HPDE6-E6E7 (cell line): ENCODE data around the gene CNOT4.
"Not testable (repeated sequence)": the region's sequence is repeated elsewhere in the genome, so short reads cannot be mapped to it uniquely, and the experiment has no call there.

Experiments
- DNase-seq: peaks from one replicate; pipeline ENCODE4 v3.0.0; 2011; ENCODE audit warnings: missing footprints; ENCODE audit errors: extremely low spot score

CNOT4 gene

GRCh38 chr7:135514856-135515255, 5.0 kb upstream of the CNOT4 start:
- DNase-seq: no peak

DNA sequence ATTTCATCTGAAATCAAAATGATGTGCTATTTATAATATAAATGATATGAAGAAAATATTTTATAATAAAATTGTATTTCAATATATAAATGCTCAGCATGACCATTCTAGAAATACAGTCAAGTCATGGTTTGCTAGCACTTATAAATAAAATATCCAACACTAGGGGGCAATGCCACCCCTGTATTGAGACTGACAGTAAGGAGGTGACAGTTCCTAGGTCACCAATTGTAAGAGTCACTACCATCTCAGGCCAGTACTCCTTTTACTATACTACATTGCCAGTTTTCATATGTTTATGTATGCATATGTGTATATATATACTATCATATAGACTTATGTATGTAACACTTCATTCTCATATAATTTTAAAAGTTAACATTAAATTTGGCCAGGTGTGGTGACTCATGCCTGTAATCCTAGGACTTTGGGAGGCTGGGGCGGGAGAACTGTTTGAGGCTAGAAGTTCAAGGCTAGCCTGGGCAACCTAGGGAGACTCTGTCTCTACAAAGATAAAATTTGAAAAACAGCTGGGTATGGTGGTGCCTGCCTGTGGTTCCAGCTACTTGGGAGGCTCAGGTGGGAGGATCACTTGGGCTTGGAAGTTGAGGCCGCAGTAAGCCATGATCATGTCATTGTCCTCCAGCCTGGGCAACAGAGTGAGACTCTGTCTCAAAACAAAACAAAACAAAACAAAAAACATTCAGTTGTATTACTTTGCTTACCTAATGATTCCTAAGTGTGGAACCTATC, 2.4 kb upstream of the CNOT4 start:
- no peak for DNase-seq

DNA sequence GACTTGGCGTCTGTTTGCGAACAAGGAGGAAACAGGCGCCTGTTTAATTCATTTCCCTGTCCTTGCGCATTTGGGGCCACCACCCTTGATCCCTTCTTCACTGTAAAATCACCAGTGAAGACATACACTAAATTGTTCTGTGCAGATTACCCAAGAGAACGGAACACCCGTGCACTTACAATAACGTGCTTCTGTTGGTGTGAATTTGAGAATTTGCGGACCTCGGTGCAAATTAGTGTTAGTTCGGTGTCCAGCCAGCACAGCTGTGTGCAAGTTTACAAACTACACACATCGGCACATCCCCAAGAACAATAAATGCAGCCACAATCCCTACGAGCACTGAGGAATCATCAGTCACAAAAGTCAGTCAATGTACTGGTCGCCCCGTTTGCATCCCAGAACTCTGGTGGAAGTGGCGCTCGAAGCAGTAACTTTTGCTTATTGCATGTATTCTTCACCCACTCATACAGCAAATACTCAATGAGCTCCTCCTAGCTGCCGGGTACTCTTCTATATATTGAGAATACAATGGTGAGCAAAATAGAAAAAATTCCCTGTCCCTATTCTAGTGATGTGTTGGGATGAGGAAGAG, 786 bp upstream of the CNOT4 start:
- DNase-seq: no peak

- no peak for DNase-seq
These were observed 388 bp downstream of the CNOT4 start for GRCh38 chr7:135509589-135509838.

- no peak for DNase-seq
These were observed 866 bp downstream of the CNOT4 start for GRCh38 chr7:135508883-135509588.

- DNase-seq: no peak
These were observed 8.5 kb downstream of the CNOT4 start for GRCh38 chr7:135501402-135501801.

- no peak for DNase-seq
These were observed 10.1 kb downstream of the CNOT4 start for GRCh38 chr7:135499818-135500217.

GRCh38 chr7:135497161-135497560, 12.7 kb downstream of the CNOT4 start:
- DNase-seq: not testable (repeated sequence)

- no peak for DNase-seq
These were observed 16.5 kb downstream of the CNOT4 start for GRCh38 chr7:135493362-135493761.

DNA sequence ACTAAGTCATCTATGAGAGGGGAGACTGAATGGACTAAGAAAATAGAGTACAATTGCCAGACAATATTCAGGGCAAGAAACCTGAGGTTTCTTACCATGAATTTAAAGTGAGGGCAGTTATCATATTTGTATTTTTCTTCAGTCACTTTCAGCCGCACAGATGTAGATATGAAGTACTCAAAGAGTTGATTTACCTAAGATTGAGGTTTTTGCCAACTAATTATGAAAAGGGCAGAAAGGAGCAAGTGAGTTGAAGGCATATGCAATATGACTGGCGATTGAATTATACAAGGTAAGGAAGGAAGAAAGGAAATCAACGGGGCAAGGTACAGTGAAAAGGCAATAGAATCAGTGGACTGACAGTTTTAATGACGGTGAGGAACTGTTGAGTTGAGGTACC, 17.8 kb downstream of the CNOT4 start:
- DNase-seq: no peak

DNA sequence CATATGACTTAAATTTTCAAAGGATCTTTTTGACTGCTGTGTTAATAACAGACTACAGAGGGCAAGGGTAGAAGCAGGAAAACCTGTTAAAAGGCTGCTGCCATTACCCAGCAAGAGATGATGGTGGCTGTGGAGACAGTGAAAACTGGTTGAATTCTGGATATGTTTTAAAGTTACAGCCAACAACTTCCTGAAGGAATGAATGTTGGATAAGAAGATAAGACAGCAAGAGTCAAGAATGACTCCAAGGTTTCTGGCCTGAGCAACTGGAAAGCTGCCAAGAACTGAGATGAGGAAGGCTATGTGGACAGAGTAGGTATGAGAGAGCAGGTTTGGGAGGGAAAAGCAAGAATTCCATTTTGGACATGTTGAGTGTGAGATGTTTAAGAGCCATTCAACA, 19.1 kb downstream of the CNOT4 start:
- no peak for DNase-seq

DNA sequence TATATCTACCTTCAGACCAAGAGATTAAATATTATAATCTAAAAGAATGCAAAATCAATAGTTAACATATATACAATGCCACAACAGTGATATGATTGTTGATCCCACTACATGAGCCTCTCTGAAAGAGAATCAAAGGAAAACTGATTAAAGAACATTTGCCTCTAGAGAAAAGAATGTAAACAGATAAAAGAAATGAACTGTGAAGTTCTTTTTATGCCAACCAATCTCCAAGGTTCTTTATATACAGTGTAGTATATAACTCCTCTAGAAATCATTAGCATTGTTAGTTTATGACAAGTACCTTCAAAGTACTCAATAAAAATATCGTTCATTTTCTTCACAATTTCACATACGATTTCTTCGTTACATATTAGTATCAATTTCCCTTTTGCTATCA, 20.1 kb downstream of the CNOT4 start:
- no peak for DNase-seq

DNA sequence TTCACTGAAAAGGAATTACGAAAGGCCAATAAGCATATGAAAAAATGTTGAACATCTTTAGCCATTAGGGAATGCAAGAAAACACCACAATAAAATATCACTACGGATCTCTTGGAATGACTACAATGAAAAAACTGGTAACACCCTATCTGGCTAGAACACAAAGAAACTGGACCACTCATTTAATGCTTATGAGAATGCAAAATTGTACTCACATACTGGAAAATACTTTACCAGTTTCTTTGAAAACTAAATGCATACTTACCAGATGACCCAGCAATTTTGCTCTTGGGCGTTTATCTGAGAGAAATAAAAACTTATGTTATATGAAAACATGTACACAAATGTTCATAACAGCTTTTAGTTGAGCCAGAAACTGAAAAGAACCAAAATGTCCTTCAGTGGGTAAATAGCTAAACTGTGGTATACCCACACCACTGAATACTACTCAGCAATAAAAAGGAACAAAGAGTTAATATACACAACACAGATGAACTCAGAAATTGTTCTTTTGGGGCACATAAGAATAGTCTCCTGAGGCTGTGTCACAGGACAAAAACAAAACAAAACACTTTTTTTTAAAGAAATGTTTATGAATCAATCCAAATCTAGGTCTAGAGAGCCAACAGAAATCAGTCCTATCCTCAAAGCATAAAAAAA, 23.5 kb downstream of the CNOT4 start:
- no peak for DNase-seq

GRCh38 chr7:135481598-135481979, 28.3 kb downstream of the CNOT4 start:
- no peak for DNase-seq

DNA sequence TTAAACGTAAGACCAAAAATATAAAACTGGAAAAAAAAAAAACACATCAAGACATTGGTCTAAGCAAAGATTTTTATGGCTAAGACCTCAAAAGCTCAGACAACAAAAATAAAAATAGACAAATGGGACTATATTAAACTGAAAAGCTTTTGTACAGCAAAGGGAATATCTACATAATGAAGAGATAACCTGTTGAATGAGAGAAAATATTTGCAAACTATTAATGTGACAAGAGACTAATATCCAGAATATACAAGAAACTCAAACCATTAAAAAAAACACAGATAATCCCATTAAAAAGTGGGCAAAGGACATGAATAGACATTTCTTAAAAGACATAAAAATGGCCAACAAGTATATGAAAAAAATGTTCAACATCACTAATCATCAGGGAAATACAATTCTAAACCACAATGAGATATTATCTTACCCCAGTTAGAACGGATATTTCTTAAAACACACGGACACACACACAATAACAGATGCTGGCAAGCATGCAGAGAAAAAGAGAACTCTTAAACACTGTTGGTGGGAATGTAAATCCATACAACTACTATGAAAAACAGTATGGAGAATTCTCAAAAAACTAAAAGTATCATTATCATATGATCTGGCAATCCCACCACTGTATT, 28.8 kb downstream of the CNOT4 start:
- DNase-seq: no peak

GRCh38 chr7:135475521-135475920, 34.4 kb downstream of the CNOT4 start:
- DNase-seq: no peak

- not testable (repeated sequence) for DNase-seq
These were observed 40.2 kb downstream of the CNOT4 start for GRCh38 chr7:135469705-135470104.

DNA sequence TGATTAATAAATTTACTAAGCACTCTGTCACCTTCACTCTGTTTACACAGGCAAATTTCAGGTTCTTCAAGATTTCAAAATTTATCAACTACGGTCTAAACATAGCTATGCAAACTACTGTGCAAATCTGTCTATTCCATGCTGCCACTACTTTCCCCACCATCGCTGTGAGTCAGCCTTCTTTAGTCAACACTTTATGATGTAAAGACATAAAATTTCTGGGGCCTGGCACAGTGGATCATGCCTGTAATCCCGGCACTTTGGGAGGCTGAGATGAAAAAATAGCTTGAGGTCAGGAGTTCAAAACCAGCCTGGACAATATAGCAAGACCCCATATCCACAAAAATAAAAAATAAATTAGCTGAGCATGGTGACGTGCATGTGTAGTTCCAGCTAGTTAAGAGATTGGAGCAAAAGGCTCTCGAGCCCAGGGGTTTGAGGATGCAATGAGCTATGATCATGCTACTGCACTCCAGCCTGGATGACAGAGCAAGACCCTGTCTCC, 42.6 kb downstream of the CNOT4 start:
- peak; percentile 7 for DNase-seq

DNA sequence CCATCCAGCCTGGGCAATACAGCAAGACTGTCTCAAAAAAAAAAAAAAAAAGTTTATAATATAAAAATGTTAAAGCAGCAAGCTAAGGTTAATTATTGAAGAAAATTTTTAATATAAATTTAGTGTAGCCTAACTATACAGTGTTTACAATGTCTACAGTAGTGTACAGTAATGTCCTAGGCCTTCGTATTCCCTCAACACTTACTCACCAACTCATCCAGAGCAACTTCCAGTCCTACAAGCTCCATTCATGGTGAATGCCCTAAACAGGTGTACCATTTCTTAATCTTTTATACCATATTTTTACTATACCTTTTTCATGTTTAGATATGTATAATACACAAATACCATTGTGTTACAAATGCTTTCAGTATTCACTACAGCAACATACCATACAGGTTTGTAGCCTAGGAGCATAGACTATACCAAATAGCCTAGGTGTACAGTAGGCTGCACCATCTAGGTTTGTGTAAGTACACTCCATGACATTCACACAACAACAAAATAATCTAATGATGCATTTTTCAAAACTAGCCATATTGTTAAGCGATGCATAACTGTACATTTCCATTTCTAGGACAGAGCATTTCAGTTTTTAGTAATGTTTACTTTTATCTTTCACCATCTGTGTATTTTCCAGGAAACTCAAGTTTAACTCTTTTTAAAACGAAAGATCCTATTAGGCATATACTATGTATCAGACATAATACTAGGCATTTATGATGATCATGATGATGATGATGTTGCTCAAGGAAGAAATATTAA, 43.3 kb downstream of the CNOT4 start:
- DNase-seq: no peak

DNA sequence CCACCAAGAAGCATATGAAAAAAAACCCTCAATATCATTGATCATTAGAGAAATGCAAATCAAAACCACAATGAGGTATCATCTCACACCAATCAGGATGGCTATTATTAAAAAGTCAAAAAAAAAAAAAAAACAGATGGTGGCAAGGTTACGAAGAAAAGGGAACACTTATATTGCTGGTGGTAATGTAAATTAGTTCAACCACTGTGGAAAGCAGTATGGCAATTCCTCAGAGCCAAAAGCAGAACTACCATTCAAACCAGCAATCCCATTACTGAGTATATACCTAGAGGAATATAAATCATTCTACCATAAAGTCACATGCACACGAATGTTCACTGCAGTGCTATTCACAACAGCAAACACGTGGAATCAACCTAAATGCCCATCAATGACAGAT, 46.0 kb downstream of the CNOT4 start:
- DNase-seq: no peak

GRCh38 chr7:135459951-135460567, 49.8 kb downstream of the CNOT4 start:
- no peak for DNase-seq
